ENCODE measurements around the gene LRP5.
"Not testable (repeated sequence)": the region's sequence is repeated elsewhere in the genome, so short reads cannot be mapped to it uniquely, and the experiment has no call there.

The LRP5 gene

GRCh38 chr11:68399916-68400315 lies 87.5 kb downstream of the LRP5 start:
- no peak for DNase-seq

GRCh38 chr11:68400584-68400983 lies 88.2 kb downstream of the LRP5 start:
- DNase-seq: not testable (repeated sequence)

GRCh38 chr11:68401856-68402255 lies 89.5 kb downstream of the LRP5 start:
- no peak for DNase-seq

- DNase-seq: peak in 1 of 2 donors; percentile 3
Observed at GRCh38 chr11:68402355-68403031, 90.1 kb downstream of the LRP5 start.

- no peak for DNase-seq
Observed at GRCh38 chr11:68403424-68403823, 91.0 kb downstream of the LRP5 start.

GRCh38 chr11:68403831-68404230 lies 91.4 kb downstream of the LRP5 start:
- DNase-seq: no peak

- DNase-seq: no peak
Observed at GRCh38 chr11:68406324-68407313, 94.2 kb downstream of the LRP5 start.

GRCh38 chr11:68408512-68408911 lies 96.1 kb downstream of the LRP5 start:
- DNase-seq: no peak

- DNase-seq: no peak
Observed at GRCh38 chr11:68409748-68410344, 97.5 kb downstream of the LRP5 start.

- no peak for DNase-seq
Observed at GRCh38 chr11:68411501-68411991, 99.2 kb downstream of the LRP5 start.

GRCh38 chr11:68412593-68413475 lies 100.4 kb downstream of the LRP5 start:
- no peak for DNase-seq

GRCh38 chr11:68413591-68413999 lies 101.2 kb downstream of the LRP5 start:
- DNase-seq: no peak

GRCh38 chr11:68414496-68415221 lies 102.3 kb downstream of the LRP5 start:
- peak in 1 of 2 donors; percentile 88 for DNase-seq

GRCh38 chr11:68416070-68416578 lies 103.7 kb downstream of the LRP5 start:
- no peak for DNase-seq

GRCh38 chr11:68418648-68419047 lies 106.3 kb downstream of the LRP5 start:
- DNase-seq: no peak

- no peak for DNase-seq
Observed at GRCh38 chr11:68420171-68420570, 107.8 kb downstream of the LRP5 start.

- DNase-seq: no peak
Observed at GRCh38 chr11:68423481-68423880, 111.1 kb downstream of the LRP5 start.

- DNase-seq: no peak
Observed at GRCh38 chr11:68424101-68424632, 111.8 kb downstream of the LRP5 start.

- DNase-seq: no peak
Observed at GRCh38 chr11:68424981-68425865, 112.8 kb downstream of the LRP5 start.

GRCh38 chr11:68425866-68426380 lies 113.5 kb downstream of the LRP5 start:
- no peak for DNase-seq

Measured in bone marrow (tissue), 2 donors.